Measurements from ENCODE around the gene PRKCE. TPM values are rescaled to one million over a fixed set of nuclear protein-coding genes. Genes with fewer than 3 reads are reported as not detected.

Gene PRKCE
- total RNA-seq, 2 donors from 2014 or later: 7.2 to 25.4 TPM

DNA sequence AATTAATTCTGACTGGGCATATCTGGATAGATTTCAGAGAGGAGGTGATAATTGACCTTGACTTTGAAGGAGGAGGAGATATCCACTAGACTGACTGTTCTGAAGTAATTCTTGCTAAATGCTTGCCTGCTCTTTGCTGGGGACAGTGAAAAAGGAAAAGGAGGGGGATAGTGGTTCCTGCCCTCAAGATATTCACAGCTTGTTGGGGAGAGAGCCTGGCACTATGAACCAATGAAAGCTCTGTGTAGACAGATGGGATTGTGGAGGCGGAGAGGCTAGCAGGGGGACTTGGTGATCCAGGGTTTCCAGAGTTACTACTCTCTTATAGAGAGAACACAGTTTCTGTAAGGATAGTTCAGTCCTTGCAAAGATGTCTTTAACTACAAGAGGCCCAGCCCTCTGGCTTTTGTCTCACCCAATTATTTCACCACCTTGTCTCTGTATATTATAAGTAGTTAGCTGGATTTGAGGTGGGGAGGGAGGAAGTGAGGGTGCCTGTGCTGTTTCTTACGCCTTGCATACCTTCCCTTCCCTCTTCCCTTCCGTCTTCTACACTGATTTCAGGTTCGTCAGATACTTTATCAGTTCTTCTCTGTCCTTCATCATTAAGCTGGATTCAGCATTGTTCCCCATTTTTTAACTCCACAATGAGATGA, 190.4 kb downstream of the PRKCE start:
- DNase-seq (ENCODE audit: low spot score): no peak
- H3K4me3 ChIP-seq: no peak overlapping the region
- no peaks in the 10 kb centered on the region for H3K27me3 ChIP-seq (replicated peaks; ENCODE audit: insufficient read depth)
- H3K27ac ChIP-seq: no peak overlapping the region
- 77% methylated on average over 4 of the region's 4 CpGs for WGBS
- no peaks in the 10 kb centered on the region for H3K4me1 ChIP-seq (replicated peaks)
- no peaks in the 10 kb centered on the region for H3K9me3 ChIP-seq
- no peaks in the 10 kb centered on the region for H3K36me3 ChIP-seq
- TF ChIP-seq POLR2A (IDR thresholded peaks at IDR 0.05) (no peak), POLR2AphosphoS5 (IDR thresholded peaks at IDR 0.05) (no peak)
- TF ChIP-seq, protein P1, sequence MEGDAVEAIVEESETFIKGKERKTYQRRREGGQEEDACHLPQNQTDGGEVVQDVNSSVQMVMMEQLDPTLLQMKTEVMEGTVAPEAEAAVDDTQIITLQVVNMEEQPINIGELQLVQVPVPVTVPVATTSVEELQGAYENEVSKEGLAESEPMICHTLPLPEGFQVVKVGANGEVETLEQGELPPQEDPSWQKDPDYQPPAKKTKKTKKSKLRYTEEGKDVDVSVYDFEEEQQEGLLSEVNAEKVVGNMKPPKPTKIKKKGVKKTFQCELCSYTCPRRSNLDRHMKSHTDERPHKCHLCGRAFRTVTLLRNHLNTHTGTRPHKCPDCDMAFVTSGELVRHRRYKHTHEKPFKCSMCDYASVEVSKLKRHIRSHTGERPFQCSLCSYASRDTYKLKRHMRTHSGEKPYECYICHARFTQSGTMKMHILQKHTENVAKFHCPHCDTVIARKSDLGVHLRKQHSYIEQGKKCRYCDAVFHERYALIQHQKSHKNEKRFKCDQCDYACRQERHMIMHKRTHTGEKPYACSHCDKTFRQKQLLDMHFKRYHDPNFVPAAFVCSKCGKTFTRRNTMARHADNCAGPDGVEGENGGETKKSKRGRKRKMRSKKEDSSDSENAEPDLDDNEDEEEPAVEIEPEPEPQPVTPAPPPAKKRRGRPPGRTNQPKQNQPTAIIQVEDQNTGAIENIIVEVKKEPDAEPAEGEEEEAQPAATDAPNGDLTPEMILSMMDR (IDR thresholded peaks at IDR 0.05): no peak
- intact Hi-C loops (cut with DNase I): no loop called here

GRCh38 chr2:45843136-45843535, 191.7 kb downstream of the PRKCE start:
- intact Hi-C loops (cut with DNase I): no loop called here
- DNase-seq (ENCODE audit: low spot score): no peak
- Histone ChIP-seq H3K27ac (no peak overlapping the region), H3K4me3 (no peak overlapping the region), H3K9me3 (no peaks in the 10 kb centered on the region), H3K4me1 (replicated peaks) (no peaks in the 10 kb centered on the region), H3K27me3 (replicated peaks; ENCODE audit: insufficient read depth) (no peaks in the 10 kb centered on the region), H3K36me3 (no peaks in the 10 kb centered on the region)
- TF ChIP-seq, protein P1 (IDR thresholded peaks at IDR 0.05): no peak
- TF ChIP-seq POLR2AphosphoS5 (IDR thresholded peaks at IDR 0.05) (no peak), POLR2A (IDR thresholded peaks at IDR 0.05) (no peak)
- WGBS: 83% methylated on average over 8 of the region's 8 CpGs

DNA sequence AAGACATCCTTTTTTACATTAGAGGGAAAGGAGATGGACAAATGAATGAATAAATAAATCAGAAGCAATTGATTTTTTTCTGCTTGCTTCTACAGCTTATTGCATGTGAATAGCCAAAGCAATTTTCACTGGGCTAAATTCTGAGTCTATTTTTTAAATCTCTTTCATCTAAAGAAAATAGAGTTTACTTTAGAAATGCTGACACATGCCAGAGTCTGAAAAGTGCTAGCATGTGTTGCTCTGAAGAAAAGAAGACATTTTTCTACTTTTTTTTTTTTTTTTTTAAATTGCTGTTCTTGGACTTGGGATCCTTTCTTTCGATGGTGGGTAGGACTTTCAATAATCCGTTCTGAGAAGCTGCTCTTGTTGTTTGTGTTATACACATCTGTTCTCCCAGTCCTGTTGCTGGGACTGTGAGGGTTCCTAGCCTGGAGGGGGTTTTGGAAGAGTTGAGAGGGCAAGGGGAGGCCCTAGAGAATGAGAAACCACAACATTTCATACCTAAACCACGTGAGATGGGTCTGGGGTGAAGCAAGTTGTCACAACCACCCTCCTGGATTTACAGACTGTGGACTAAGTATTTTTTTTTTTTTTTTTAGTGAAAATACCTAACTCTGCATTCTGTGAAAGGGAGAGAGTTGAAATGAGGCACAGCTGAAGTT, 193.5 kb downstream of the PRKCE start:
- 51% methylated on average over 3 of the region's 3 CpGs for WGBS
- H3K36me3 ChIP-seq: no peaks in the 10 kb centered on the region
- H3K27me3 ChIP-seq (replicated peaks; ENCODE audit: insufficient read depth): no peaks in the 10 kb centered on the region
- no peak for DNase-seq (ENCODE audit: low spot score)
- H3K27ac ChIP-seq: no peak overlapping the region
- TF ChIP-seq, protein P1 (IDR thresholded peaks at IDR 0.05): no peak
- TF ChIP-seq POLR2AphosphoS5 (IDR thresholded peaks at IDR 0.05) (no peak), POLR2A (IDR thresholded peaks at IDR 0.05) (no peak)
- H3K4me3 ChIP-seq: no peak overlapping the region
- intact Hi-C loops (cut with DNase I): no loop called here
- H3K4me1 ChIP-seq (replicated peaks): no peaks in the 10 kb centered on the region
- no peaks in the 10 kb centered on the region for H3K9me3 ChIP-seq

GRCh38 chr2:45845566-45845965, 194.1 kb downstream of the PRKCE start:
- Histone ChIP-seq H3K9me3 (no peaks in the 10 kb centered on the region), H3K27me3 (replicated peaks; ENCODE audit: insufficient read depth) (no peaks in the 10 kb centered on the region), H3K27ac (no peak overlapping the region), H3K4me3 (no peak overlapping the region), H3K36me3 (no peaks in the 10 kb centered on the region), H3K4me1 (replicated peaks) (no peaks in the 10 kb centered on the region)
- DNase-seq (ENCODE audit: low spot score): no peak
- no peak for TF ChIP-seq POLR2A (IDR thresholded peaks at IDR 0.05)
- TF ChIP-seq POLR2AphosphoS5 (IDR thresholded peaks at IDR 0.05): no peak
- TF ChIP-seq, protein P1 (IDR thresholded peaks at IDR 0.05): no peak
- intact Hi-C loops (cut with DNase I): no loop called here
- WGBS: 72% methylated on average over 6 of the region's 6 CpGs
